Stomach (tissue), 9 donors: ENCODE data around the gene DLGAP1. TPM values are rescaled to one million over a fixed set of nuclear protein-coding genes. Genes with fewer than 3 reads are reported as not detected.

Source experiments
- DNase-seq, 2 donors: peaks; one replicate each; pipeline versions ENCODE4 v3.0.0 to v3.0.0-alpha.2; 2013 to 2019
- H3K27ac ChIP-seq, 5 donors: fragments of 200-600 bp in 4 of 5; sonication (generic) in 4 of 5; one replicate each; pipeline ENCODE4 v1.5.1; 2013 to 2019; ENCODE audit warnings: mild to moderate bottlenecking in 1 of 5, moderate library complexity in 1 of 5
- H3K27me3 ChIP-seq, 3 donors: fragments of 200-600 bp; sonication (generic); one replicate each; pipeline ENCODE4 v1.5.1; 2017 to 2019; ENCODE audit warnings: mixed run types in 1 of 3
- H3K36me3 ChIP-seq, 4 donors: fragments of 200-600 bp; sonication (generic); 1 replicate in 3 of 4; 2 replicates in 1 of 4; pipeline ENCODE4 v1.5.1; 2016 to 2019
- H3K4me1 ChIP-seq, 4 donors: fragments of 200-600 bp; sonication (generic); one replicate each; pipeline ENCODE4 v1.5.1; 2016 to 2019
- H3K4me3 ChIP-seq, 4 donors: fragments of 200-600 bp; sonication (generic) in 3 of 4; one replicate each; pipeline ENCODE4 v1.5.1; 2016 to 2019; ENCODE audit warnings: mild to moderate bottlenecking in 1 of 4
- H3K9me3 ChIP-seq, 4 donors: fragments of 200-600 bp; sonication (generic); one replicate each; pipeline ENCODE4 v1.5.1; 2016 to 2019
- CTCF ChIP-seq, 7 experiments: fragments of 450-650 bp in 4 of 7; fragments of 200-600 bp in 3 of 7; sonication (generic) in 3 of 7; IDR thresholded peaks; one replicate each; pipeline ENCODE4 v1.5.1; 2016 to 2019; ENCODE audit warnings: antibody characterized with exemption in 7 of 7, control low read depth in 2 of 7, mild to moderate bottlenecking in 1 of 7
- EP300 ChIP-seq: sonication (generic); formaldehyde crosslinking; IDR thresholded peaks from one replicate; pipeline ENCODE4 v1.6.1; 2017; ENCODE audit warnings: antibody characterized with exemption
- POLR2A ChIP-seq, 4 donors: fragments of 450-650 bp; IDR thresholded peaks; one replicate each; pipeline ENCODE4 v1.6.1; 2016; ENCODE audit warnings: antibody characterized with exemption in 4 of 4, control low read depth in 2 of 4, mild to moderate bottlenecking in 1 of 4, moderate library complexity in 1 of 4
- POLR2AphosphoS5 ChIP-seq, 3 donors: sonication (generic); formaldehyde crosslinking; IDR thresholded peaks; one replicate each; pipeline ENCODE4 v1.6.1; 2016; ENCODE audit warnings: antibody characterized with exemption in 3 of 3
- WGBS, 5 donors: extraction: QIAGEN DNeasy Blood & Tissue Kit in 3 of 5; methylation state at CpG; one replicate each; pipeline versions ENCODE4 v1.1.5 to v1.1.7; 2013 to 2018; 5-methylcytosine and 5-hydroxymethylcytosine counted together
- intact Hi-C: fragments of 100-400 bp; cut with DNase I; formaldehyde crosslinking; loops from one replicate; pipeline ENCODE4 v1.15.1; 2023; ENCODE audit warnings: low total_unique reads
- polyA plus RNA-seq, 3 donors: library from polyadenylated mRNA; stranded (reverse); fragments of 200-250 nt; gene quantifications; one replicate each; pipeline ENCODE4 v1.2.3, GENCODE V29; 2013
- total RNA-seq, 5 donors: library from RNA; depleted of rRNA; stranded (reverse); fragments of >200 nt; gene quantifications; one replicate each; pipeline versions ENCODE4 v1.1.0 to v1.2.3, GENCODE V29; 2014 to 2016
- donor health status: healthy with polysubstance abuse.
- donor health status: Bipolar disorder and iron deficiency.
- donor health status: healthy.

DLGAP1 gene
- total and polyA plus RNA-seq, 8 donors = 0.06 to 7.0 (median 1.3) TPM; not detected in 1

GRCh38 chr18:3498698-3499471 is 956.2 kb downstream of the DLGAP1 start:
- 14 to 31% (median 16%) methylated on average over 27 to 58 of the region's 58 CpGs for WGBS, 5 donors
- intact Hi-C loops = no loop called here
- H3K27me3 ChIP-seq = peaks cover 0 to 32% (median 14%) of the 10 kb centered on the region in 3 donors
- H3K4me3 ChIP-seq = peak overlapping the region; percentile 42 to 51 (median 46)
- DNase-seq = peak; percentile 37 to 83
- no peaks in the 10 kb centered on the region for H3K9me3 ChIP-seq
- H3K4me1 ChIP-seq = peaks cover 5 to 14% (median 11%) of the 10 kb centered on the region in 4 donors
- H3K36me3 ChIP-seq = no peaks in the 10 kb centered on the region
- peak overlapping the region in 1 of 5 donors; percentile 41 for H3K27ac ChIP-seq
- TF ChIP-seq CTCF (IDR thresholded peaks at IDR 0.05) (no peak), POLR2A (IDR thresholded peaks at IDR 0.05) (no peak), EP300 (no peak), POLR2AphosphoS5 (IDR thresholded peaks at IDR 0.05) (no peak)

- no peaks in the 10 kb centered on the region for H3K9me3 ChIP-seq
- DNase-seq = no peak
- intact Hi-C loops = no loop called here
- 81 to 89% (median 86%) methylated on average over 7 of the region's 7 CpGs for WGBS, 5 donors
- no peak for TF ChIP-seq POLR2A (IDR thresholded peaks at IDR 0.05)
- TF ChIP-seq EP300 = no peak
- TF ChIP-seq POLR2AphosphoS5 (IDR thresholded peaks at IDR 0.05) = no peak
- TF ChIP-seq CTCF (IDR thresholded peaks at IDR 0.05) = no peak
- peaks cover 0 to 26% (median 14%) of the 10 kb centered on the region in 3 donors for H3K27me3 ChIP-seq
- peaks cover 5 to 14% (median 11%) of the 10 kb centered on the region in 4 donors for H3K4me1 ChIP-seq
- H3K4me3 ChIP-seq = no peak overlapping the region
- H3K27ac ChIP-seq = no peak overlapping the region
- H3K36me3 ChIP-seq = no peaks in the 10 kb centered on the region
These were observed 959.2 kb downstream of the DLGAP1 start for GRCh38 chr18:3495691-3496430.

GRCh38 chr18:3494569-3494968 is 960.5 kb downstream of the DLGAP1 start:
- intact Hi-C loops = no loop called here
- Histone ChIP-seq H3K27me3 (peaks cover 0 to 13% (median 9%) of the 10 kb centered on the region in 3 donors), H3K27ac (no peak overlapping the region), H3K9me3 (no peaks in the 10 kb centered on the region), H3K4me1 (peaks cover 2 to 9% (median 8%) of the 10 kb centered on the region in 4 donors), H3K36me3 (no peaks in the 10 kb centered on the region), H3K4me3 (no peak overlapping the region)
- DNase-seq = no peak
- TF ChIP-seq CTCF (IDR thresholded peaks at IDR 0.05) = no peak
- TF ChIP-seq POLR2A (IDR thresholded peaks at IDR 0.05) = no peak
- TF ChIP-seq EP300 = no peak
- TF ChIP-seq POLR2AphosphoS5 (IDR thresholded peaks at IDR 0.05) = no peak
- WGBS, 5 donors = 87 to 94% (median 93%) methylated on average over 5 of the region's 5 CpGs

GRCh38 chr18:3494245-3494526 is 960.9 kb downstream of the DLGAP1 start:
- peaks cover 0 to 9% (median 5%) of the 10 kb centered on the region in 3 donors for H3K27me3 ChIP-seq
- peaks cover 0 to 5% (median 5%) of the 10 kb centered on the region in 4 donors for H3K4me1 ChIP-seq
- no peak overlapping the region for H3K27ac ChIP-seq
- intact Hi-C loops = no loop called here
- H3K4me3 ChIP-seq = no peak overlapping the region
- no peak for TF ChIP-seq CTCF (IDR thresholded peaks at IDR 0.05)
- TF ChIP-seq EP300 = no peak
- no peak for TF ChIP-seq POLR2AphosphoS5 (IDR thresholded peaks at IDR 0.05)
- TF ChIP-seq POLR2A (IDR thresholded peaks at IDR 0.05) = no peak
- no peaks in the 10 kb centered on the region for H3K9me3 ChIP-seq
- WGBS, 5 donors = 49 to 76% (median 56%) methylated on average over 4 of the region's 4 CpGs
- no peak for DNase-seq
- H3K36me3 ChIP-seq = no peaks in the 10 kb centered on the region
